WTC11 (cell line): ENCODE data around the gene CARS1. TPM values are rescaled to one million over a fixed set of nuclear protein-coding genes. Genes with fewer than 3 reads are reported as not detected.

ENCODE experiments used
- ATAC-seq: fragments of 200-7000 bp; cut with Tn5 transposase; 2 replicates; pipeline ENCODE4 v1.10.0; 2021; ENCODE audit warnings: mild to moderate bottlenecking, moderate library complexity
- CTCF ChIA-PET: fragments of 300-600 bp; sonication (Branson Sonifier 250); formaldehyde crosslinking; loops from one replicate; lab custom pipeline; 2021; ENCODE audit warnings: antibody characterized with exemption; lab: Charles Lee
- POLR2A ChIA-PET: fragments of 350-600 bp; sonication (Branson Sonifier 250); formaldehyde crosslinking; loops from one replicate; lab custom pipeline; 2021; ENCODE audit warnings: antibody characterized with exemption; lab: Charles Lee
- DNase-seq: peaks from one replicate; pipeline ENCODE4 v3.0.0; 2021; ENCODE audit warnings: low spot score
- H3K27ac Mint-ChIP-seq: 2 replicates; pipeline ENCODE4 v1.8.0; 2021; ENCODE audit warnings: mixed read lengths
- H3K27me3 Mint-ChIP-seq: 2 replicates; pipeline ENCODE4 v1.8.0; 2021; ENCODE audit warnings: low read depth, mild to moderate bottlenecking, moderate library complexity, mixed read lengths
- H3K36me3 Mint-ChIP-seq: 2 replicates; pipeline ENCODE4 v1.8.0; 2021; ENCODE audit warnings: mixed read lengths
- H3K4me1 Mint-ChIP-seq: 2 replicates; pipeline ENCODE4 v1.8.0; 2022; ENCODE audit warnings: mixed read lengths
- H3K4me3 Mint-ChIP-seq: 2 replicates; pipeline ENCODE4 v1.8.0; 2021; ENCODE audit warnings: mild to moderate bottlenecking, moderate library complexity, mixed read lengths
- H3K9me3 Mint-ChIP-seq: 2 replicates; pipeline ENCODE4 v1.8.0; 2021; ENCODE audit warnings: mixed read lengths
- CBFB ChIP-seq: sonication (generic); formaldehyde crosslinking; IDR thresholded peaks from 2 replicates; pipeline ENCODE4 v1.8.1; 2022; ENCODE audit warnings: mild to moderate bottlenecking, low read depth, missing genetic modification reagents
- CREM ChIP-seq: sonication (generic); formaldehyde crosslinking; IDR thresholded peaks from 2 replicates; pipeline ENCODE4 v1.8.1; 2022; ENCODE audit warnings: mild to moderate bottlenecking, missing genetic modification reagents, moderate library complexity
- ELF4 ChIP-seq: sonication (generic); formaldehyde crosslinking; IDR thresholded peaks from 2 replicates; pipeline ENCODE4 v1.8.1; 2022; ENCODE audit warnings: low read depth, mild to moderate bottlenecking, moderate library complexity, missing genetic modification reagents
- FOXK1 ChIP-seq: sonication (generic); formaldehyde crosslinking; IDR thresholded peaks from 2 replicates; pipeline ENCODE4 v1.8.0; 2022; ENCODE audit warnings: mild to moderate bottlenecking, moderate library complexity, missing genetic modification reagents
- JAZF1 ChIP-seq: fragments of 250-450 bp; sonication (Bioruptor Pico); IDR thresholded peaks from 2 replicates; pipeline ENCODE4 v1.9.0; 2021; ENCODE audit warnings: moderate library complexity, mild to moderate bottlenecking, inconsistent platforms
- NFYB ChIP-seq: sonication (generic); formaldehyde crosslinking; conservative IDR thresholded peaks from 2 replicates; pipeline ENCODE4 v1.8.0; 2022; ENCODE audit warnings: low read depth, missing genetic modification reagents
- NR1H2 ChIP-seq: sonication (generic); formaldehyde crosslinking; IDR thresholded peaks from 2 replicates; pipeline ENCODE4 v1.9.0; 2021; ENCODE audit warnings: mild to moderate bottlenecking, moderate library complexity, missing genetic modification reagents
- TCF7 ChIP-seq: sonication (generic); formaldehyde crosslinking; IDR thresholded peaks from 2 replicates; pipeline ENCODE4 v1.8.0; 2022; ENCODE audit warnings: mild to moderate bottlenecking, low read depth, missing genetic modification reagents, moderate library complexity
- TP53 ChIP-seq: sonication (generic); formaldehyde crosslinking; IDR thresholded peaks from 2 replicates; pipeline ENCODE4 v1.8.1; 2023; ENCODE audit warnings: mild to moderate bottlenecking, missing genetic modification reagents
- ZNF121 ChIP-seq: sonication (generic); formaldehyde crosslinking; IDR thresholded peaks from 2 replicates; pipeline ENCODE4 v1.8.0; 2023; ENCODE audit warnings: missing genetic modification reagents
- ZNF423 ChIP-seq: fragments of 250-450 bp; sonication (Bioruptor Pico); IDR thresholded peaks from 2 replicates; pipeline ENCODE4 v2.1.2; 2022; ENCODE audit warnings: mild to moderate bottlenecking, moderate library complexity
- total RNA-seq: library from RNA; stranded (reverse); gene quantifications from 3 replicates; pipeline ENCODE4 v1.2.3, GENCODE V29; 2021
- TF ChIP-seq, protein P1 (sequence below): sonication (generic); formaldehyde crosslinking; IDR thresholded peaks from 2 replicates; pipeline ENCODE4 v1.8.1; 2022; ENCODE audit warnings: low read depth, mild to moderate bottlenecking, moderate library complexity, missing genetic modification reagents, borderline replicate concordance
- TF ChIP-seq, protein P2 (sequence below): sonication (generic); formaldehyde crosslinking; IDR thresholded peaks from 2 replicates; pipeline ENCODE4 v1.8.1; 2022; ENCODE audit warnings: mild to moderate bottlenecking, missing genetic modification reagents, moderate library complexity, borderline replicate concordance
- TF ChIP-seq, protein P3 (sequence below): sonication (generic); formaldehyde crosslinking; IDR thresholded peaks from 2 replicates; pipeline ENCODE4 v1.8.0; 2022; ENCODE audit warnings: mild to moderate bottlenecking, missing genetic modification reagents
- TF ChIP-seq, protein P4 (sequence below): fragments of 250-450 bp; sonication (Bioruptor Pico); IDR thresholded peaks from 2 replicates; pipeline ENCODE4 v1.9.0; 2021; ENCODE audit warnings: moderate library complexity, mild to moderate bottlenecking, inconsistent platforms, borderline replicate concordance
- TF ChIP-seq, protein P5 (sequence below): sonication (generic); formaldehyde crosslinking; IDR thresholded peaks from 2 replicates; pipeline ENCODE4 v1.8.0; 2022; ENCODE audit warnings: missing genetic modification reagents
- TF ChIP-seq, protein P6 (sequence below): fragments of 250-450 bp; sonication (Bioruptor Pico); IDR thresholded peaks from 2 replicates; pipeline ENCODE4 v1.9.0; 2021; ENCODE audit warnings: mild to moderate bottlenecking
- TF ChIP-seq, protein P7 (sequence below): sonication (generic); formaldehyde crosslinking; IDR thresholded peaks from 2 replicates; pipeline ENCODE4 v1.8.1; 2023; ENCODE audit warnings: mild to moderate bottlenecking, missing genetic modification reagents, moderate library complexity
- TF ChIP-seq, protein P8 (sequence below): sonication (generic); formaldehyde crosslinking; IDR thresholded peaks from 2 replicates; pipeline ENCODE4 v1.8.1; 2023; ENCODE audit warnings: mild to moderate bottlenecking, missing genetic modification reagents

CARS1 gene
- total RNA-seq, 1 experiment from 2014 or later = 92.0 TPM

DNA sequence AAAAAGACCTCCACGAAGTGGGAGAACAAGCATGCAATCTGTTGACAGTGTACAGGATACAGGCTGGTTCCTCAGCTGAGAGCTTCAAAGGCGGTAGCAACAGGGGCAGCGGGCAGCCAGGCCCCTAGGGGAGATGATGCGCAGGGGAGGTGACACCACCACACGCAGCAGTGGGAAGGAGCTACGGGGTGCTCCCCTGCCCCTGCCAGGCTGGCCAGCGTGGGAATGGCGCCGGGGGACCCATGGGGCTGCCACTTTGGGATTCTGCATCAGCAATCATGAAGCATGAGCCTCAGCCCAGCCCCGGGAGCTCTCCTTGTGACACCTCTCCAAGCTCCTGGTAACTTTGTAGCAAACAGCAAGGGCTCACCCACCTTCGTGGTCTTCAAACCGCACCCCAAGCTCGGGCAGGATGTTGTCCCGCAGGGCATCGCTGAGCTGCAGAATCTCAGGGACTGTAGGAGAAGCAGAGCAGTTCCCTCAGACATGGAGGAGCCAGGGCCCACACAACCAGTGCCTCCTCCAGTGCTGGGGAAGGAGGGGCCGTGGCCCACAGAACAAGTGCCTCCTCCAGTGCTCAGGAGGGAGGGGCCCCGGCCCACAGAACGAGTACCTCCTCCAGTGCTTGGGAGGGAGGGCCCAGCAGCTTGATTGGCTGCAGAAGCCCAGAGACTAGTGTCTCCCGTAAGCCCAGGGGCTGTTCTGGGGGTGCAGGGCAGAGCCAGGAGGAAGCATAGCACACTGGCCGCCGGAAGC is 50.5 kb downstream of the CARS1 start:
- H3K9me3 Mint-ChIP-seq = no peaks in the 10 kb centered on the region
- no peak overlapping the region for H3K4me3 Mint-ChIP-seq
- no peaks in the 10 kb centered on the region for H3K27me3 Mint-ChIP-seq
- no peak overlapping the region for H3K27ac Mint-ChIP-seq
- POLR2A ChIA-PET = no interaction called here
- no peak for TF ChIP-seq NR1H2 (CRISPR knock-in tag)
- no peak for TF ChIP-seq ELF4
- no peak for TF ChIP-seq ZNF121 (CRISPR knock-in tag)
- TF ChIP-seq, protein P1, sequence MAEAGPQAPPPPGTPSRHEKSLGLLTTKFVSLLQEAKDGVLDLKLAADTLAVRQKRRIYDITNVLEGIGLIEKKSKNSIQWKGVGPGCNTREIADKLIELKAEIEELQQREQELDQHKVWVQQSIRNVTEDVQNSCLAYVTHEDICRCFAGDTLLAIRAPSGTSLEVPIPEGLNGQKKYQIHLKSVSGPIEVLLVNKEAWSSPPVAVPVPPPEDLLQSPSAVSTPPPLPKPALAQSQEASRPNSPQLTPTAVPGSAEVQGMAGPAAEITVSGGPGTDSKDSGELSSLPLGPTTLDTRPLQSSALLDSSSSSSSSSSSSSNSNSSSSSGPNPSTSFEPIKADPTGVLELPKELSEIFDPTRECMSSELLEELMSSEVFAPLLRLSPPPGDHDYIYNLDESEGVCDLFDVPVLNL = no peak
- CTCF ChIA-PET = interaction anchor here (1.1 to 1.3 kb wide), 3 partner anchors 12 to 85 kb away, joined by 3 to 4 read pairs (median 3); no protein-coding TSS in a partner anchor
- H3K36me3 Mint-ChIP-seq = peaks cover 45% of the 10 kb centered on the region
- DNase-seq (no peak), ATAC-seq (peak; percentile 62)
- no peaks in the 10 kb centered on the region for H3K4me1 Mint-ChIP-seq

DNA sequence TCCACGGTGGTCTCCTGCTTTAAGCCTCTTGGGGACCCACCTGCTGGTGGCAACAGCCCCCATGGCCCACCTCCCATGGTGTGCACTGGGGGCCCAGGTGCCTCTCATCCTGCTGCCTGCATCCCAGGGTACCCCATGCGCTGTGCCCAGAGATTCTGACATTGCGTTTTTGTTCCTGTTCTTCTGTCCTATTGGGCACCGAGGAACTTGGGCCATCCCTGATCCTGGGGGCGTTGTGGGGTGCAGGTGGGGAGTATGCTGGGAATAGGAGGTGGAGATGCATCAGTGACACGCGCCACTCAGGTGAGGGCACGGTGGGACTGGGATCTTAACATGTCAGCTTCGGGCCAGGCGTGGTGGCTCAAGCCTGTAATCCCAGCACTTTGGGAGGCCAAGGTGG is 52.7 kb downstream of the CARS1 start:
- no peaks in the 10 kb centered on the region for H3K9me3 Mint-ChIP-seq
- ATAC-seq = no peak
- TF ChIP-seq, protein P2, sequence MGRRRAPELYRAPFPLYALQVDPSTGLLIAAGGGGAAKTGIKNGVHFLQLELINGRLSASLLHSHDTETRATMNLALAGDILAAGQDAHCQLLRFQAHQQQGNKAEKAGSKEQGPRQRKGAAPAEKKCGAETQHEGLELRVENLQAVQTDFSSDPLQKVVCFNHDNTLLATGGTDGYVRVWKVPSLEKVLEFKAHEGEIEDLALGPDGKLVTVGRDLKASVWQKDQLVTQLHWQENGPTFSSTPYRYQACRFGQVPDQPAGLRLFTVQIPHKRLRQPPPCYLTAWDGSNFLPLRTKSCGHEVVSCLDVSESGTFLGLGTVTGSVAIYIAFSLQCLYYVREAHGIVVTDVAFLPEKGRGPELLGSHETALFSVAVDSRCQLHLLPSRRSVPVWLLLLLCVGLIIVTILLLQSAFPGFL = no peak
- TF ChIP-seq TP53 (CRISPR knock-in tag) = no peak
- TF ChIP-seq, all 79 proteins: peak for 0
- ChIA-PET CTCF (interaction anchor here (1.6 to 1.8 kb wide), 2 partner anchors 17 to 48 kb away, joined by 3 to 8 read pairs; no protein-coding TSS in a partner anchor), POLR2A (no interaction called here)
- peaks cover 43% of the 10 kb centered on the region for H3K36me3 Mint-ChIP-seq
- H3K27ac Mint-ChIP-seq = no peak overlapping the region
- no peaks in the 10 kb centered on the region for H3K4me1 Mint-ChIP-seq
- no peak overlapping the region for H3K4me3 Mint-ChIP-seq
- H3K27me3 Mint-ChIP-seq = no peaks in the 10 kb centered on the region
- no peak for DNase-seq

DNA sequence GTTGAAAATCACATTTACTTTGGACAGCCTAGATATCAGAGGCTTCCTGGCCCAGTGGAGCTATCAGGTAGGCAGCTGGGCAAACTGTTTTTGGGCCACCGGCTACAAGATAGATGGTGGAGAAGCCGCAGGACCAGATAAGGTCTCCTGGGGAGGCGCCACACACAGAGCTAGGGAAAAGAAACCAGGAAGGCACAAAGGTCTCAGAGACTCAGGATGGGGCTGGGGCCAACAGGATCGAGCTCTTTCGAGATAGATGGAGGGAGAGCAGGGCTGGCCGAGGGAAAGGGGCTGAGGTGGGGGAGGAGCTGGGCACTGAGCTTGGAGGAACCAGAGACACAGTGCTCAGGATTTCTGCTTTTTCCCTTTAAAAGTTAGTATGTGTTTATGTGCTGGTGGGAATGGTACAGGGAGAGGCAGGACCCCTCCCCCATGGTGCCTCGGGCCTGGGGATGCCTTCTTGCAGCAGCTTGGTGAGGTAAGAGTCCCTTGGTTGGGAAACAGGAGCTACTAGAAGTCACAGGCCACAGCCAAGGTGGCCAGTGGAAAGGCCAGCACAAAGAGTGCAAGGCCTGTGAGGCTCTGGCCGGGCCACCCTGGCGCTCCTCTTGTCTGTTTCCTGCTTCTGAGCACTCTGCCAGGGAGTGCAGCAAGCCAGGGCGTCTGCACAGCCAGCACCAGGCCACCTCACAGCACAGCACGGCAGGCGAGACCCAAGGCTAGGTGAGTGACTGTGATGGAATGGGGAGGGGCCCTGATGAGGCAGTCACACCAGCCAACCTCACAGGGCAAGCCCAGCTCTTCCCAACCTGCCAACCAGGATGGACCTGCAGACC is 53.6 kb downstream of the CARS1 start:
- H3K27me3 Mint-ChIP-seq = no peaks in the 10 kb centered on the region
- POLR2A ChIA-PET = interaction anchor here (1.4 kb wide), 1 partner anchor 10 kb away, joined by 4 read pairs; no protein-coding TSS in a partner anchor
- ATAC-seq (no peak), DNase-seq (no peak)
- no peaks in the 10 kb centered on the region for H3K4me1 Mint-ChIP-seq
- peaks cover 37% of the 10 kb centered on the region for H3K36me3 Mint-ChIP-seq
- H3K4me3 Mint-ChIP-seq = no peak overlapping the region
- H3K9me3 Mint-ChIP-seq = no peaks in the 10 kb centered on the region
- no peak overlapping the region; the same call in 1 of the 2 replicates for H3K27ac Mint-ChIP-seq
- CTCF ChIA-PET = interaction anchor here (1.2 to 1.8 kb wide), 4 partner anchors 12 to 48 kb away, joined by 3 to 8 read pairs (median 4); partner anchors contain the start of gene NAP1L4
- no peak for TF ChIP-seq CREM (CRISPR knock-in tag)
- TF ChIP-seq, protein P3, sequence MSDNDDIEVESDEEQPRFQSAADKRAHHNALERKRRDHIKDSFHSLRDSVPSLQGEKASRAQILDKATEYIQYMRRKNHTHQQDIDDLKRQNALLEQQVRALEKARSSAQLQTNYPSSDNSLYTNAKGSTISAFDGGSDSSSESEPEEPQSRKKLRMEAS (CRISPR knock-in tag) = no peak
- TF ChIP-seq, protein P4, sequence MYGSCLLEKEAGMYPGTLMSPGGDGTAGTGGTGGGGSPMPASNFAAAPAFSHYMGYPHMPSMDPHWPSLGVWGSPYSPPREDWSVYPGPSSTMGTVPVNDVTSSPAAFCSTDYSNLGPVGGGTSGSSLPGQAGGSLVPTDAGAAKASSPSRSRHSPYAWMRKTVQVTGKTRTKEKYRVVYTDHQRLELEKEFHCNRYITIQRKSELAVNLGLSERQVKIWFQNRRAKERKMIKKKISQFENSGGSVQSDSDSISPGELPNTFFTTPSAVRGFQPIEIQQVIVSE (CRISPR knock-in tag) = no peak
- TF ChIP-seq, protein P5, sequence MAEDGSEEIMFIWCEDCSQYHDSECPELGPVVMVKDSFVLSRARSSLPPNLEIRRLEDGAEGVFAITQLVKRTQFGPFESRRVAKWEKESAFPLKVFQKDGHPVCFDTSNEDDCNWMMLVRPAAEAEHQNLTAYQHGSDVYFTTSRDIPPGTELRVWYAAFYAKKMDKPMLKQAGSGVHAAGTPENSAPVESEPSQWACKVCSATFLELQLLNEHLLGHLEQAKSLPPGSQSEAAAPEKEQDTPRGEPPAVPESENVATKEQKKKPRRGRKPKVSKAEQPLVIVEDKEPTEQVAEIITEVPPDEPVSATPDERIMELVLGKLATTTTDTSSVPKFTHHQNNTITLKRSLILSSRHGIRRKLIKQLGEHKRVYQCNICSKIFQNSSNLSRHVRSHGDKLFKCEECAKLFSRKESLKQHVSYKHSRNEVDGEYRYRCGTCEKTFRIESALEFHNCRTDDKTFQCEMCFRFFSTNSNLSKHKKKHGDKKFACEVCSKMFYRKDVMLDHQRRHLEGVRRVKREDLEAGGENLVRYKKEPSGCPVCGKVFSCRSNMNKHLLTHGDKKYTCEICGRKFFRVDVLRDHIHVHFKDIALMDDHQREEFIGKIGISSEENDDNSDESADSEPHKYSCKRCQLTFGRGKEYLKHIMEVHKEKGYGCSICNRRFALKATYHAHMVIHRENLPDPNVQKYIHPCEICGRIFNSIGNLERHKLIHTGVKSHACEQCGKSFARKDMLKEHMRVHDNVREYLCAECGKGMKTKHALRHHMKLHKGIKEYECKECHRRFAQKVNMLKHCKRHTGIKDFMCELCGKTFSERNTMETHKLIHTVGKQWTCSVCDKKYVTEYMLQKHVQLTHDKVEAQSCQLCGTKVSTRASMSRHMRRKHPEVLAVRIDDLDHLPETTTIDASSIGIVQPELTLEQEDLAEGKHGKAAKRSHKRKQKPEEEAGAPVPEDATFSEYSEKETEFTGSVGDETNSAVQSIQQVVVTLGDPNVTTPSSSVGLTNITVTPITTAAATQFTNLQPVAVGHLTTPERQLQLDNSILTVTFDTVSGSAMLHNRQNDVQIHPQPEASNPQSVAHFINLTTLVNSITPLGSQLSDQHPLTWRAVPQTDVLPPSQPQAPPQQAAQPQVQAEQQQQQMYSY = no peak
- TF ChIP-seq, protein P6, sequence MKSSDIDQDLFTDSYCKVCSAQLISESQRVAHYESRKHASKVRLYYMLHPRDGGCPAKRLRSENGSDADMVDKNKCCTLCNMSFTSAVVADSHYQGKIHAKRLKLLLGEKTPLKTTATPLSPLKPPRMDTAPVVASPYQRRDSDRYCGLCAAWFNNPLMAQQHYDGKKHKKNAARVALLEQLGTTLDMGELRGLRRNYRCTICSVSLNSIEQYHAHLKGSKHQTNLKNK (CRISPR knock-in tag) = no peak
- no peak for TF ChIP-seq JAZF1
- TF ChIP-seq TP53 (CRISPR knock-in tag) = no peak
- TF ChIP-seq ZNF423 = no peak
- TF ChIP-seq CBFB (CRISPR knock-in tag) = no peak
- no peak for TF ChIP-seq NFYB (CRISPR knock-in tag)
- no peak for TF ChIP-seq FOXK1 (CRISPR knock-in tag)
- TF ChIP-seq, protein P7, sequence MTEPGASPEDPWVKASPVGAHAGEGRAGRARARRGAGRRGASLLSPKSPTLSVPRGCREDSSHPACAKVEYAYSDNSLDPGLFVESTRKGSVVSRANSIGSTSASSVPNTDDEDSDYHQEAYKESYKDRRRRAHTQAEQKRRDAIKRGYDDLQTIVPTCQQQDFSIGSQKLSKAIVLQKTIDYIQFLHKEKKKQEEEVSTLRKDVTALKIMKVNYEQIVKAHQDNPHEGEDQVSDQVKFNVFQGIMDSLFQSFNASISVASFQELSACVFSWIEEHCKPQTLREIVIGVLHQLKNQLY (CRISPR knock-in tag) = no peak
- TF ChIP-seq, protein P8, sequence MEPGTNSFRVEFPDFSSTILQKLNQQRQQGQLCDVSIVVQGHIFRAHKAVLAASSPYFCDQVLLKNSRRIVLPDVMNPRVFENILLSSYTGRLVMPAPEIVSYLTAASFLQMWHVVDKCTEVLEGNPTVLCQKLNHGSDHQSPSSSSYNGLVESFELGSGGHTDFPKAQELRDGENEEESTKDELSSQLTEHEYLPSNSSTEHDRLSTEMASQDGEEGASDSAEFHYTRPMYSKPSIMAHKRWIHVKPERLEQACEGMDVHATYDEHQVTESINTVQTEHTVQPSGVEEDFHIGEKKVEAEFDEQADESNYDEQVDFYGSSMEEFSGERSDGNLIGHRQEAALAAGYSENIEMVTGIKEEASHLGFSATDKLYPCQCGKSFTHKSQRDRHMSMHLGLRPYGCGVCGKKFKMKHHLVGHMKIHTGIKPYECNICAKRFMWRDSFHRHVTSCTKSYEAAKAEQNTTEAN = no peak
- no peak for TF ChIP-seq TCF7 (CRISPR knock-in tag)
